HG03558 (cell line): Measurements from ENCODE around the gene RNU6-9.

Experiments used
- ATAC-seq: cut with Tn5 transposase; IDR thresholded peaks from one replicate; pipeline ENCODE4 v1.9.1; 2021; ENCODE audit warnings: moderate number of reproducible peaks; ENCODE audit not compliant: unreplicated experiment; ENCODE audit errors: extremely low read depth

The RNU6-9 gene

GRCh38 chr19:896434-896833 lies 3.1 kb downstream of the RNU6-9 start:
- no peak for ATAC-seq

- no peak for ATAC-seq
Observed at GRCh38 chr19:896999-897398, 3.7 kb downstream of the RNU6-9 start.

- no peak for ATAC-seq
Observed at GRCh38 chr19:897442-898039, 4.3 kb downstream of the RNU6-9 start.

- ATAC-seq: no peak
Observed at GRCh38 chr19:898663-899062, 5.4 kb downstream of the RNU6-9 start.

- ATAC-seq: no peak
Observed at GRCh38 chr19:899336-900042, 6.2 kb downstream of the RNU6-9 start.

- ATAC-seq: no peak
Observed at GRCh38 chr19:900043-900301, 6.7 kb downstream of the RNU6-9 start.

- no peak for ATAC-seq
Observed at GRCh38 chr19:900302-901111, 7.2 kb downstream of the RNU6-9 start.

- no peak for ATAC-seq
Observed at GRCh38 chr19:901216-902092, 8.2 kb downstream of the RNU6-9 start.

GRCh38 chr19:902093-902370 lies 8.7 kb downstream of the RNU6-9 start:
- ATAC-seq: no peak

- no peak for ATAC-seq
Observed at GRCh38 chr19:902446-903226, 9.4 kb downstream of the RNU6-9 start.

- no peak for ATAC-seq
Observed at GRCh38 chr19:903266-903797, 10.0 kb downstream of the RNU6-9 start.

- ATAC-seq: no peak
Observed at GRCh38 chr19:904545-904944, 11.3 kb downstream of the RNU6-9 start.

- ATAC-seq: no peak
Observed at GRCh38 chr19:906480-906879, 13.2 kb downstream of the RNU6-9 start.

GRCh38 chr19:907183-907853 lies 14.0 kb downstream of the RNU6-9 start:
- no peak for ATAC-seq

- no peak for ATAC-seq
Observed at GRCh38 chr19:911197-912033, 18.1 kb downstream of the RNU6-9 start.

GRCh38 chr19:912181-913079 lies 19.1 kb downstream of the RNU6-9 start:
- ATAC-seq: no peak

- no peak for ATAC-seq
Observed at GRCh38 chr19:913080-913748, 19.9 kb downstream of the RNU6-9 start, which contains the start of gene R3HDM4. Gene R3HDM4, minus strand, starts transcription at chr19:913219. Its CDS starts 62 bp downstream, at chr19:913157.
